Neutrophil (primary cell): ENCODE results near the gene ALOX5.
"Not testable (repeated sequence)": the region's sequence is repeated elsewhere in the genome, so short reads cannot be mapped to it uniquely, and the experiment has no call there.

Experiments
- H3K27ac ChIP-seq: fragments of 200-600 bp; sonication (generic); 2 replicates; pipeline ENCODE4 v1.5.1; 2016; ENCODE audit warnings: mild to moderate bottlenecking, moderate library complexity
- H3K27me3 ChIP-seq: fragments of 200-600 bp; sonication (generic); 2 replicates; pipeline ENCODE4 v1.6.0; 2016; ENCODE audit warnings: mild to moderate bottlenecking
- H3K36me3 ChIP-seq: fragments of 200-600 bp; sonication (generic); 2 replicates; pipeline ENCODE4 v1.5.1; 2017
- H3K4me1 ChIP-seq, 2 experiments: fragments of 200-600 bp in 1 of 2; sonication (generic) in 1 of 2; 1 replicate in 1 of 2; 2 replicates in 1 of 2; pipeline versions ENCODE4 v1.5.1 to v1.6.1; 2013 to 2016; ENCODE audit warnings: low read depth in 1 of 2, low read length in 1 of 2, mild to moderate bottlenecking in 1 of 2, moderate library complexity in 1 of 2; ENCODE audit not compliant: control insufficient read depth in 1 of 2, insufficient read depth in 1 of 2
- H3K4me3 ChIP-seq, 2 experiments: fragments of 200-600 bp in 1 of 2; sonication (generic) in 1 of 2; 1 replicate in 1 of 2; 2 replicates in 1 of 2; pipeline ENCODE4 v1.5.1; 2013 to 2016; ENCODE audit warnings: low read depth in 1 of 2, low read length in 1 of 2, mild to moderate bottlenecking in 1 of 2, moderate library complexity in 1 of 2
- H3K9me3 ChIP-seq: fragments of 200-600 bp; sonication (generic); 2 replicates; pipeline ENCODE4 v1.5.1; 2016
- TF ChIP-seq, protein P1 (sequence below): fragments of 200-600 bp; sonication (generic); IDR thresholded peaks from 2 replicates; pipeline ENCODE4 v1.5.1; 2016; ENCODE audit warnings: antibody characterized with exemption

Gene ALOX5

DNA sequence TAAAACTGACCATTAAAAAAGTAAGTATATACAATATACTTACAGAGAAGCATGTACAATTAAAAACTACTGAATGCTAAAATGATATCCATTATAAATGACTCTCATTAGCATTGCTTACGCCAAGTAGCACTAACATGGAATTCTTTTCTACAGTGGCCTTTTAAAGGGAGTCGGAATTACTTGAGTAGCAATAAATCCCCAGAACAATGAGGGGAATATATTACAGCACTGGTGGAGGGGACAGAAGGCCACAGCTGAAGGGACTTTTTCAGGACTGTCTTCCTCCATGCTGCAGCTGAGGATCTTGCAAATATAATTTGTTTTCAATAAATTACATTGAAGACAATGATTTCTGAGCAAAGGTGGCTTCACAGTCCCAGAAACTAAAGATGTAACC lies 97.0 kb downstream of the ALOX5 start:
- Histone ChIP-seq H3K36me3 (peaks cover 78% of the 10 kb centered on the region), H3K27ac (peak overlapping the region; percentile 55), H3K4me1 (peaks cover 23 to 39% of the 10 kb centered on the region in 2 experiments), H3K27me3 (no peaks in the 10 kb centered on the region), H3K4me3 (no peak overlapping the region), H3K9me3 (no peaks in the 10 kb centered on the region)
- TF ChIP-seq, protein P1, sequence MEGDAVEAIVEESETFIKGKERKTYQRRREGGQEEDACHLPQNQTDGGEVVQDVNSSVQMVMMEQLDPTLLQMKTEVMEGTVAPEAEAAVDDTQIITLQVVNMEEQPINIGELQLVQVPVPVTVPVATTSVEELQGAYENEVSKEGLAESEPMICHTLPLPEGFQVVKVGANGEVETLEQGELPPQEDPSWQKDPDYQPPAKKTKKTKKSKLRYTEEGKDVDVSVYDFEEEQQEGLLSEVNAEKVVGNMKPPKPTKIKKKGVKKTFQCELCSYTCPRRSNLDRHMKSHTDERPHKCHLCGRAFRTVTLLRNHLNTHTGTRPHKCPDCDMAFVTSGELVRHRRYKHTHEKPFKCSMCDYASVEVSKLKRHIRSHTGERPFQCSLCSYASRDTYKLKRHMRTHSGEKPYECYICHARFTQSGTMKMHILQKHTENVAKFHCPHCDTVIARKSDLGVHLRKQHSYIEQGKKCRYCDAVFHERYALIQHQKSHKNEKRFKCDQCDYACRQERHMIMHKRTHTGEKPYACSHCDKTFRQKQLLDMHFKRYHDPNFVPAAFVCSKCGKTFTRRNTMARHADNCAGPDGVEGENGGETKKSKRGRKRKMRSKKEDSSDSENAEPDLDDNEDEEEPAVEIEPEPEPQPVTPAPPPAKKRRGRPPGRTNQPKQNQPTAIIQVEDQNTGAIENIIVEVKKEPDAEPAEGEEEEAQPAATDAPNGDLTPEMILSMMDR, result no peak

DNA sequence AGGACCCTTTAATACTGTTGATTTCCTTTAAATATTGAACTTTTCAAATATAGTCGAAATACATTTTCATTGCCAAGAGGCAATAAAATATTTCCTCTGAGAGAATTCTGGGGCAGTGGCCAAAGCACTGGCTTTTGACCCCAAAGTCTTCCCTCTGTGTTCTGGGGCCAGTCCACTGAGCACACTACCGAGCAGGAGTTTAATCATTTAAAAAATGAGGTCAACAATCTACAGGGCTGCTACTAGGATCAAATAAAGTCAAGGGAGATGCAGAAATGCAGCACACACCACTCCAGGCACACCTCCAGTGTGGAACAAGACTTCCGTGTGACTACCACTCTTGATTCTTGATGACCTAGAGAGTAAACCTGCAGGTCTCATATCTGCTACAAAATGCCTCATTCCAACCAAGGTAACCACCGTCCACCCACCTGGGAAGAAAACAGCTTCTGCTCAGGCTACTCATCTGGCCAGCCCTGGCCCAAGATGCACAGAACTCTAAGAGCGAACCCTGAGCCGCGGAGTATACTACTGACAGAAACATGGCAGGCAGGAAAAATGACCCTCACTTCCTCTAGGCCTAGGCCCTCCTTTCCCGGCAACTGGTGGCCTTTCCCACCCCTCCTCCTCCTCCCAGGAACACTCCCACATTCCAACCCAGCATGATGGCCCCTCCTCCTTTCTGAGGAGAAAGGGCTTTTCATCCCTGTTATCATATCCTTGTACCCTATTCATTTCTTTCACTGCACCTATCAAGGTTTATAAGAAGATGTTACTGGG lies 97.7 kb downstream of the ALOX5 start:
- peak overlapping the region; percentile 12 for H3K27ac ChIP-seq

DNA sequence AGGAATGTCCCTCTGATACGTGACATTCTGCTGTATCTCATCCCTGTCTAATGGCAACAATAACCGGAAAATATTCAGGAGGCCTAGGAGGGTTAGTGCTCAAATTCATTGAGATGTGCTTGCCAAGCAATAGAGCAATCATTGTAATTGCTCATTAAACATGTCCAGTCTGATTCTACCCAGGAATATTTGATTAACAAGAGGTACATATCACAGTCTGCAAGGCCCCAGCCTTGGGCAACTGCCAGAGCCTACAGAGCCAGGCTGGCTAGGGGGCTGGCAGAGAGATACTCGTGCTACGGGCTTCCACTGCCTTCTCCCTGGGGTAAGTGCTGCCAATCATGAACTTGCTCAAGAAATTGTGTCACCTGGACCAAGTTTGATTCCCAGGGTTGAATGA lies 99.1 kb downstream of the ALOX5 start:
- Histone ChIP-seq H3K27ac (no peak overlapping the region), H3K9me3 (no peaks in the 10 kb centered on the region)
- TF ChIP-seq, protein P1, result no peak

More for the DNA sequence above, 97.7 kb downstream of the ALOX5 start:
- TF ChIP-seq, protein P1, result no peak
- H3K9me3 ChIP-seq, result no peaks in the 10 kb centered on the region
- no peak overlapping the region for H3K4me3 ChIP-seq
- H3K27me3 ChIP-seq, result no peaks in the 10 kb centered on the region
- peaks cover 16 to 33% of the 10 kb centered on the region in 2 experiments for H3K4me1 ChIP-seq
- H3K36me3 ChIP-seq, result peaks cover 71% of the 10 kb centered on the region

DNA sequence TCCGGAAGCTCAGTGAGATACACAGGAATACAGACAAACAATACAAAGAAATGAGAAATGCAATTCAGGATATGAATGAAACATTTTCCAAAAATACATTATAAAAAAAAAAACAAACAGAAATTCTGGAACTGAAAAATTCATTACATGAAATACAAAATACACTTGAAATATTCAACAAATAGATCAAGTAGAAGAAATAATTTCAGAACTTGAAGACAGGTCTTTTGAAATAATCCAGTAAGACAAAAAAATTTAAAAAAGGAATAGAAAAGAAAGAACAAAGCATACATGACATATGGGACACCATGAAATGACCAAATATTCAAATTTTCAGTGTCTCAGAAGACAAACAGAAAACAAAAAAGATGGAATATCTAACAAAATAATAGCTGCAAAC lies 102.5 kb downstream of the ALOX5 start:
- no peak overlapping the region for H3K27ac ChIP-seq
- H3K27me3 ChIP-seq, result no peaks in the 10 kb centered on the region
- no peaks in the 10 kb centered on the region for H3K4me1 ChIP-seq
- no peaks in the 10 kb centered on the region for H3K9me3 ChIP-seq
- no peak overlapping the region for H3K4me3 ChIP-seq
- H3K36me3 ChIP-seq, result peaks cover 46% of the 10 kb centered on the region
- TF ChIP-seq, protein P1, result no peak

More for the DNA sequence above, 99.1 kb downstream of the ALOX5 start:
- no peaks in the 10 kb centered on the region for H3K27me3 ChIP-seq
- H3K4me3 ChIP-seq, result no peak overlapping the region
- H3K36me3 ChIP-seq, result peaks cover 61% of the 10 kb centered on the region
- H3K4me1 ChIP-seq, result peaks cover 4 to 18% of the 10 kb centered on the region in 2 experiments

DNA sequence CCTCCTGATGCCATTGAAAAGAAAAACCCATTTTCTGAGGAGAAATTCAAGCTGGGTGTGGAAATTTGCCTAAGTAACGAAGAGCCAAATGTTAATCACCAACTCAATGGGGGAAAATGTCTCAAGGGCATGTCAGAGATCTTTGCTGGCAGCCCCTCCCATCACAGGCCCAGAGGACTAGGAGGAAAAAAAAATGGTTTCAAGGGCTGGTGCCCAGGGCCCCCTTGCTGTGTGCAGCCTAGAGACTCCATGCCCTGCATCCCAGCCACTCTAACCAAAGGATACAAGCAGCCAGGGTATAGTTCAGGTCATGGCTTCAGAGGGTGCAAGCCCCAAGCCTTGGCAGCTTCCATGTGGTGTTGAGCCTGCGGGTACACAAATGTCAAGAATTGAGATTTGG lies 106.3 kb downstream of the ALOX5 start:
- TF ChIP-seq, protein P1, result no peak
- Histone ChIP-seq H3K36me3 (peaks cover 22% of the 10 kb centered on the region), H3K4me3 (no peak overlapping the region), H3K27me3 (no peaks in the 10 kb centered on the region), H3K4me1 (no peaks in the 10 kb centered on the region), H3K27ac (no peak overlapping the region), H3K9me3 (no peaks in the 10 kb centered on the region)

DNA sequence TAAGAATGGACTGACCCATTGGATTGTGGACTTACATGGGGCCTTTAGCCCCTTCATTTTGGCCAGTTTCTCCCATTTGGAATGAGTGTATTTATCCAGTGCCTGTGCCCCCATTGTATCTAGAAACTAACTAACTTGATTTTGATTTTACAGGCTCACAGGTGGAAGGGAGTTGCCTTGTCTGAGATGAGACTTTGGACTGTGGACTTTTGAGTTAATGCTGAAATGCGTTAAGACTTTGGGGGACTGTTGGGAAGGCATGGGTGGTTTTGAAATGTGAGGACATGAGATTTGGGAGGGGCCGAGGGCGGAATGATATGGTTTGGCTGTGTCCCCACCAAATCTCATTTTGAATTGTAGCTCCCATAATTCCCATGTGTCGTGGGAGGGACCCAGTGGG lies 107.1 kb downstream of the ALOX5 start:
- H3K27me3 ChIP-seq, H3K4me3 ChIP-seq, H3K27ac ChIP-seq, H3K9me3 ChIP-seq, H3K4me1 ChIP-seq: not testable (repeated sequence)
- peaks cover 24% of the 10 kb centered on the region for H3K36me3 ChIP-seq
